ENCODE results near the gene HYI. TPM values are rescaled to one million over a fixed set of nuclear protein-coding genes. Genes with fewer than 3 reads are reported as not detected.
A peak's percentile ranks its signal among the peaks of the same experiment; 100 is the strongest.

Gene HYI
- total and polyA plus RNA-seq, 7 donors = 7.4 to 21.4 (median 12.2) TPM

- no peak for TF ChIP-seq CTCF (IDR thresholded peaks at IDR 0.05)
- H3K4me1 ChIP-seq = no peaks in the 10 kb centered on the region
- no peaks in the 10 kb centered on the region for H3K27me3 ChIP-seq (ENCODE audit: insufficient read depth in 3 of 3, low read length in 2 of 3)
- no peak overlapping the region for H3K4me3 ChIP-seq
- no peaks in the 10 kb centered on the region for H3K9me3 ChIP-seq
- WGBS, 3 donors = 90 to 94% (median 93%) methylated on average over 5 of the region's 5 CpGs
- intact Hi-C loops (cut with DNase I) = no loop called here
- no peak overlapping the region for H3K27ac ChIP-seq
- DNase-seq (no peak), ATAC-seq (no peak)
- H3K36me3 ChIP-seq (ENCODE audit: insufficient read depth in 1 of 2, low read depth in 1 of 2) = peaks cover 18 to 88% of the 10 kb centered on the region in 2 donors
Observed at GRCh38 chr1:43432907-43433306, 20.8 kb downstream of the HYI start.

- Histone ChIP-seq H3K36me3 (ENCODE audit: insufficient read depth in 1 of 2, low read depth in 1 of 2) (peaks cover 18 to 88% of the 10 kb centered on the region in 2 donors), H3K4me1 (no peaks in the 10 kb centered on the region), H3K27me3 (ENCODE audit: insufficient read depth in 3 of 3, low read length in 2 of 3) (no peaks in the 10 kb centered on the region), H3K27ac (no peak overlapping the region), H3K4me3 (no peak overlapping the region), H3K9me3 (no peaks in the 10 kb centered on the region)
- ATAC-seq = no peak
- intact Hi-C loops (cut with DNase I) = no loop called here
- TF ChIP-seq CTCF (IDR thresholded peaks at IDR 0.05) = no peak
- 84 to 92% (median 90%) methylated on average over 9 of the region's 9 CpGs for whole genome bisulfite sequencing, 3 donors
- no peak for DNase-seq
Observed at GRCh38 chr1:43432171-43432860, 21.4 kb downstream of the HYI start.

- intact Hi-C loops (cut with DNase I) = no loop called here
- H3K4me1 ChIP-seq = no peaks in the 10 kb centered on the region
- DNase-seq (no peak), ATAC-seq (no peak)
- no peaks in the 10 kb centered on the region for H3K27me3 ChIP-seq (ENCODE audit: insufficient read depth in 3 of 3, low read length in 2 of 3)
- H3K27ac ChIP-seq = no peak overlapping the region
- no peak for TF ChIP-seq CTCF (IDR thresholded peaks at IDR 0.05)
- H3K36me3 ChIP-seq (ENCODE audit: insufficient read depth in 1 of 2, low read depth in 1 of 2) = peaks cover 20 to 88% of the 10 kb centered on the region in 2 donors
- no peak overlapping the region for H3K4me3 ChIP-seq
- no peaks in the 10 kb centered on the region for H3K9me3 ChIP-seq
- WGBS, 3 donors = 93 to 96% (median 95%) methylated on average over 9 of the region's 9 CpGs
Observed at GRCh38 chr1:43431676-43432075, 22.1 kb downstream of the HYI start.

GRCh38 chr1:43430831-43431230 lies 22.9 kb downstream of the HYI start:
- ATAC-seq (no peak), DNase-seq (no peak)
- no peaks in the 10 kb centered on the region for H3K27me3 ChIP-seq (ENCODE audit: insufficient read depth in 3 of 3, low read length in 2 of 3)
- H3K27ac ChIP-seq = no peak overlapping the region
- TF ChIP-seq CTCF (IDR thresholded peaks at IDR 0.05) = no peak
- no peaks in the 10 kb centered on the region for H3K4me1 ChIP-seq
- intact Hi-C loops (cut with DNase I) = no loop called here
- 91 to 95% (median 95%) methylated on average over 5 of the region's 5 CpGs for WGBS, 3 donors
- H3K9me3 ChIP-seq = no peaks in the 10 kb centered on the region
- no peak overlapping the region for H3K4me3 ChIP-seq
- peaks cover 20 to 94% of the 10 kb centered on the region in 2 donors for H3K36me3 ChIP-seq (ENCODE audit: insufficient read depth in 1 of 2, low read depth in 1 of 2)

GRCh38 chr1:43427941-43428340 lies 25.8 kb downstream of the HYI start:
- Histone ChIP-seq H3K4me1 (no peaks in the 10 kb centered on the region), H3K36me3 (ENCODE audit: insufficient read depth in 1 of 2, low read depth in 1 of 2) (peaks cover 21 to 93% of the 10 kb centered on the region in 2 donors), H3K9me3 (no peaks in the 10 kb centered on the region), H3K4me3 (no peak overlapping the region), H3K27ac (no peak overlapping the region), H3K27me3 (ENCODE audit: insufficient read depth in 3 of 3, low read length in 2 of 3) (no peaks in the 10 kb centered on the region)
- WGBS, 3 donors = 82 to 88% (median 85%) methylated on average over 9 of the region's 9 CpGs
- no peak for ATAC-seq
- no peak for TF ChIP-seq CTCF (IDR thresholded peaks at IDR 0.05)
- peak in 1 of 2 donors; percentile 35 for DNase-seq
- intact Hi-C loops (cut with DNase I) = no loop called here
